Tibial nerve (tissue), 3 donors: Measurements from ENCODE around the gene RPL38.

Experiments used
- POLR2A ChIP-seq, 2 donors: fragments of 450-650 bp; IDR thresholded peaks; one replicate each; pipeline ENCODE4 v1.6.1; 2017; ENCODE audit warnings: antibody characterized with exemption in 2 of 2, mild to moderate bottlenecking in 2 of 2, moderate library complexity in 2 of 2
- TF ChIP-seq, protein P1 (sequence below), 5 experiments: fragments of 200-600 bp in 3 of 5; fragments of 450-650 bp in 2 of 5; sonication (generic) in 3 of 5; IDR thresholded peaks; one replicate each; pipeline ENCODE4 v1.5.1; 2016 to 2019; ENCODE audit warnings: antibody characterized with exemption in 5 of 5, mild to moderate bottlenecking in 3 of 5, moderate library complexity in 2 of 5

GRCh38 chr17:74239172-74239571, 35.7 kb downstream of the RPL38 start:
- TF ChIP-seq, protein P1, sequence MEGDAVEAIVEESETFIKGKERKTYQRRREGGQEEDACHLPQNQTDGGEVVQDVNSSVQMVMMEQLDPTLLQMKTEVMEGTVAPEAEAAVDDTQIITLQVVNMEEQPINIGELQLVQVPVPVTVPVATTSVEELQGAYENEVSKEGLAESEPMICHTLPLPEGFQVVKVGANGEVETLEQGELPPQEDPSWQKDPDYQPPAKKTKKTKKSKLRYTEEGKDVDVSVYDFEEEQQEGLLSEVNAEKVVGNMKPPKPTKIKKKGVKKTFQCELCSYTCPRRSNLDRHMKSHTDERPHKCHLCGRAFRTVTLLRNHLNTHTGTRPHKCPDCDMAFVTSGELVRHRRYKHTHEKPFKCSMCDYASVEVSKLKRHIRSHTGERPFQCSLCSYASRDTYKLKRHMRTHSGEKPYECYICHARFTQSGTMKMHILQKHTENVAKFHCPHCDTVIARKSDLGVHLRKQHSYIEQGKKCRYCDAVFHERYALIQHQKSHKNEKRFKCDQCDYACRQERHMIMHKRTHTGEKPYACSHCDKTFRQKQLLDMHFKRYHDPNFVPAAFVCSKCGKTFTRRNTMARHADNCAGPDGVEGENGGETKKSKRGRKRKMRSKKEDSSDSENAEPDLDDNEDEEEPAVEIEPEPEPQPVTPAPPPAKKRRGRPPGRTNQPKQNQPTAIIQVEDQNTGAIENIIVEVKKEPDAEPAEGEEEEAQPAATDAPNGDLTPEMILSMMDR (IDR thresholded peaks at IDR 0.05) = no peak
- TF ChIP-seq POLR2A (IDR thresholded peaks at IDR 0.05) = no peak
